Stimulated activated naive CD4-positive, alpha-beta T cell (primary cell): Measurements from ENCODE around the gene FXYD3.
A peak's percentile ranks its signal among the peaks of the same experiment; 100 is the strongest.
"Not testable (repeated sequence)": the region's sequence is repeated elsewhere in the genome, so short reads cannot be mapped to it uniquely, and the experiment has no call there.

Source experiments
- DNase-seq, 6 experiments: peaks; one replicate each; lab custom pipeline; 2025; lab: John Stamatoyannopoulos, UW

Gene FXYD3

GRCh38 chr19:35086455-35086854 lies 29.2 kb upstream of the FXYD3 start:
- no peak for DNase-seq

DNA sequence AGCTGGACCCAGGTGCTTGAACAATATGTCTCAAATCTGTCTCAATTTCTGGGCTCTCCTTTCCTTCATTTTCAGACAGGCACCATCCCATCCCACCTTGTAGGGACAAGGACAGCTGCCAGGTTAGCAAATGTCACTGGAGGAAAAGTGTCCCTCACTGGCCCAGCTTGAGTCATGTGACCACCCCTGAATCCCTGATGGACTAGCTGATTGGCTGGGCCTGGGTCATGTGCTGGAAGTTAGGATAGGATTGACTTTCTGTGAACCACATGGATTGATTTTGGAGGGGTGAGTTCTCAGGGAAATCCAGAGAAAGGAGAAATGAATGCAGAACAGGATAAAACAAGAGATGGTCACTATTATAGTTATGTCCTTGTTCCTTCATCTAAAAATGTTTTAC lies 28.2 kb upstream of the FXYD3 start:
- DNase-seq = no peak

DNA sequence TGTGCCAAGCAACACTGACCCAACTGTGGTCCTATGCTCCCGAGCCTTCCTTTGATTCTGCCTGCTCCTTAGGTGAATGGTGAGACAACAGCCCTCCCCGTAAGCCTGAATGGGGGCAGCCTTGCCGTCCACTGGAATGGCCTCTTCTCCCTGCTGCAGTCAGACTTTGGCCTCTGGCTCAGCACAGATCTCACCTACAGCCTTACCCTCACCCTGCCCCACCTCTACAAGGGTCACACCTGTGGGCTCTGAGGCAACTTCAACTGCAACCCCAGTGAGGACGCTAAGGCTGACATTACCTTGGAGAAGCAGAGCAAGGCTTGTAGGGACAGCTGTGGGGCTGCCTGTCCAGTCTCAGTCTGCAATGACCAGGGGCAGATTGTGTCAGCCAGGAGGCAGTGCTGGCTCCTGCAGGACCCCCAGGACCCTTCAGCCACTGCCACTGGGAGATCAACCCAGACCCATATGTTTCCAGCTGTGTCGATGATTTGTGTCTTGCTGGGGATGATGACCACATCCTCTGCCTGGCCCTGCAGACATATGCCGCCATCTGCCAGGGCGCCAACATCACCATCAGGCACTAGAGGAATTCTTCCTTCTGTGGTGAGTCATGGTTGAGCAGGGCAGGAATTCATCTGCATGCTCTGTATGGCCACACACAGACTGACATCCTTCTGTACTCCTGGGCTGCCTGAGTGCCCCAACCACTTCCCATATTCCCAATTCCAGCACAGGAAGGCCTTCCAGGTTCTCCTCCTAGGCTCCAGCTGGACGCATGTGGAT lies 27.3 kb upstream of the FXYD3 start:
- DNase-seq = no peak

DNA sequence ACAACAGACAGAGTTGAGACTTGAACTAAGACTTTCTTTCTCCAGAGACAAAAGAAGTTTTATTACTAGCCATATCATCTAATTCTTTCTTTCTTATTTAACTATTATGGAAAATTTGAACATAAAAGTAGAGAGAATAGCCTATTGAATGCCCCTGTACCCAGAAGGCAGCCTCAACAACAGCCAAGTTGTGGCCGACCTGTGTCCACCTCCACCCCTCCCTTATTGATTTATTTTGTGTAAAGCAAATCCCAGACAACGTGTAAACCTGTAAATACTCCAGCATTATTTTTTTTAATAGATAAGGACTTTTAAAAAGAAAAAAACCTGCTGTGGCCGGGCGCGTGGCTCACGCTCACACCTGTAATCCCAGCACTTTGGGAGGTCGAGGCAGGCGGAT lies 26.1 kb upstream of the FXYD3 start:
- no peak for DNase-seq

- no peak for DNase-seq
Observed at GRCh38 chr19:35090160-35090505, 25.5 kb upstream of the FXYD3 start.

DNA sequence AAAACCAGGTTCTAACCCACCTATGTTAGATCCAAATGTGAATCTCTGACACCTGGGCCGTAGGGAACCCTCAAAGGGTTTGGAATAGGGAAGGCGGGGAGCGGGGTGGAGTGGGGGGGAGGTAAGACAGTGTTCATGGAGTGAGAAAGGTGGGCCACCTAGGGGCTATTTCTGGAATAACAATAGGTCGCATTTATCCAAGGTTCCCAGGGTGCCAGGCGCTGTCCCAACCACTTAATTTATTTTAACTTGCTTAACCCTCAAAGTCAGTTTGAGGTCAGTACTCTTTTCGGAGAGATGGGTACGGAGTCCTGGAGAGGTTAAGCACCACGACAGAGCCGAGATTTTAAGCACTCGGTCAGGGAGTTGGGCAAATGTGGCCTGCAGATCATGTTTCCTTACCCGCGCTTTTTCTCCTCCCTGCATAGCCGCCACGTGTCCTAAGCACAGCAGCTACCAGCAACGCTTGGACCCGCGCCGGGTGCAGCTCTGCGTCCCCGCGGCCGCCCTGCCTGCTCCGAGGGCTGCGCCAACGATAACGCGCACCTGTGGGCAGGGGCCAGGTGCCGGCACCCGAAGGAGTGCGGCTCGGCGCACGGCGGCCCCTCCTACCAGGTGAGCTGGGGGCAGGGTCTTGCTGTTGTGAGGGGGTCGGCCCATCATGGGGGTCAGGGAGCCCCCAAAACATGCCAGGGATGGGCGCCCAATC lies 25.0 kb upstream of the FXYD3 start:
- peak in 5 of 6 experiments; percentile 5 to 50 (median 15) for DNase-seq

GRCh38 chr19:35093430-35093829 lies 22.2 kb upstream of the FXYD3 start:
- no peak for DNase-seq

DNA sequence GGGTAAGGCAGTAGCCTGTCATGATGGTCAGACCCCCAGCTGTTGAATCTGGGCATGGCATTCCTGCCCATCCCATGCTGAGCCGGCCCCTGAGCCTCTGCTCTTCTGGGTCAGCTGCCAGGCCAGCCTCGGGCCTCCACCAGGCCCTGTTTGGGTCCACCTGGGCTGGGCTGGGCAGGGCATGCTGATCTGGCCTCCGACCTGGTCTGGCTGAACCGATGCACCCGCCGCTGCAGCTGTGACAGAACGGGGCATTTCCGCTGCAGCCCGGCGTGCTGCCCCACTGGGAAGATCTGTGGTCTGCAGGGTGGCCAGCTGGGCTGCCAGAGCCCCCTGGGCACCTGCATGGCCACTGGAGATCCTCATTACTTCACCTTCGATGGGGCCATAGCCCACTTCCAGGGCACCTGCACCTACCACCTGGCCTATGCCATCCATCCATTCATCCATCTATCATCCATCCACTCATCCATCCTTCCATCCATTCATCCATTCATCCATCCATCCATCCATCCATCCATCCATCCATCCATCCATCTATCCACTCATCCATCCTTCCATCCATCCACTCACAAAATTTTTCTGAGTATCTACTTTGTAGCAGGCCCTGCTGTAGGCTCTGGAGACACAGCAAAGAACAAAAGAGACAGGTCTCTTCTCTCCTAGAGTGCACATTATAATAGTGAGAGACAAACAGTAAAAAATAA lies 21.5 kb upstream of the FXYD3 start:
- no peak for DNase-seq

DNA sequence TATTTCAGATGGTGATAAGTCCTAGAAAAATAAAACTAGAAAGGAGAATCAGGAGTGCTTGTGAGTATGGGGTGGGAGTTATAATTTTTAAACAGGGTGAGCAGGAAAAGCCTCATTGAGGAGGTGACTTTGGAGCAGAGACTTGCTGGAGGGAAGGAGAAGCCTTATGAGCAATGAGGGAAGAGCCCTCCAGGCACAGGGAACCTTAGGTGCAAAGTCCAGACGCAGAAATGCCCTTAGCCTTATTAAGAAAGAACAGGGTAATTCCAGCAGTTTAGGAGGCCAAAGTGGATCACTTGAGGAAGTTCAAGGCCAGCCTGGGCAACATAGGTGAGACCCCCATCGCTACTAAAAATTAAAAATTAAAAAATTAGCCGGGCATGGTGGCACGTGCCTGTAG lies 21.0 kb upstream of the FXYD3 start:
- no peak for DNase-seq

DNA sequence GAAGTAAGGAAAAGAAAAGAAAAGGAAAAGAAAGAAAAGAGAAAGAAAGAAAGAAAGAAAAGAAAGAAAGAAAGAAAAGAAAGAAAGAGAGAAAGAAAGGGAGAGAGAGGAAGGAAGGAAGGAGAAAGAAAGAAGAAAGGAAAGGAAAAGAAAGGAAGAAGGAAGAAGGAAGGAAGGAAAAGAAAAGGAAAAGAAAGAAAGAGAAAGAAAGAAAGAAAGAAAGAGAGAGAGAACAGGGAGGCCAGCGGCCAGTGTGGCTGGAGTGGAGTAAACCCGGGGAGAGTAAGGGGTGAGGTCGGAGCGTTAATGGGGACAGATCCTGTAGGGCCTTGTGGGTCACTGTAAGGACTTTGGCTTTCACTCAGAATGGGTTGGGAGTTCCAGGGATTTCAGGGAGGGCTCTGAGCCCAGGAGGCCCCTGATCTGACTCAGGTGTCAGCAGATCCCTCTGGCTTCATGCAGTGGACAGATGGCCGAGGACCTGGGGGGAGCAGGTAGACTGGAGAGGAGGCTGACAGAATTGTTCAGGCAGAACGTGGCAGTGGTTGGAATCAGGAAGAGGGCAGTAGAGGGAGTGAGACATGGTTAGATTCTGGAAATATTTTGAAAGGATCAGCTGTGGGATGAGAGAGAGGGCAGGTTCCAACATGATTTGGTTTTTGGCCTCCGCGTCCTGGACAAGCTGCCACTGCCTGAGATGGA lies 19.8 kb upstream of the FXYD3 start:
- no peak for DNase-seq

- no peak for DNase-seq
Observed at GRCh38 chr19:35098413-35099049, 17.1 kb upstream of the FXYD3 start.

- DNase-seq = no peak
Observed at GRCh38 chr19:35099155-35099896, 16.3 kb upstream of the FXYD3 start.

GRCh38 chr19:35099897-35100275 lies 15.7 kb upstream of the FXYD3 start:
- no peak for DNase-seq

DNA sequence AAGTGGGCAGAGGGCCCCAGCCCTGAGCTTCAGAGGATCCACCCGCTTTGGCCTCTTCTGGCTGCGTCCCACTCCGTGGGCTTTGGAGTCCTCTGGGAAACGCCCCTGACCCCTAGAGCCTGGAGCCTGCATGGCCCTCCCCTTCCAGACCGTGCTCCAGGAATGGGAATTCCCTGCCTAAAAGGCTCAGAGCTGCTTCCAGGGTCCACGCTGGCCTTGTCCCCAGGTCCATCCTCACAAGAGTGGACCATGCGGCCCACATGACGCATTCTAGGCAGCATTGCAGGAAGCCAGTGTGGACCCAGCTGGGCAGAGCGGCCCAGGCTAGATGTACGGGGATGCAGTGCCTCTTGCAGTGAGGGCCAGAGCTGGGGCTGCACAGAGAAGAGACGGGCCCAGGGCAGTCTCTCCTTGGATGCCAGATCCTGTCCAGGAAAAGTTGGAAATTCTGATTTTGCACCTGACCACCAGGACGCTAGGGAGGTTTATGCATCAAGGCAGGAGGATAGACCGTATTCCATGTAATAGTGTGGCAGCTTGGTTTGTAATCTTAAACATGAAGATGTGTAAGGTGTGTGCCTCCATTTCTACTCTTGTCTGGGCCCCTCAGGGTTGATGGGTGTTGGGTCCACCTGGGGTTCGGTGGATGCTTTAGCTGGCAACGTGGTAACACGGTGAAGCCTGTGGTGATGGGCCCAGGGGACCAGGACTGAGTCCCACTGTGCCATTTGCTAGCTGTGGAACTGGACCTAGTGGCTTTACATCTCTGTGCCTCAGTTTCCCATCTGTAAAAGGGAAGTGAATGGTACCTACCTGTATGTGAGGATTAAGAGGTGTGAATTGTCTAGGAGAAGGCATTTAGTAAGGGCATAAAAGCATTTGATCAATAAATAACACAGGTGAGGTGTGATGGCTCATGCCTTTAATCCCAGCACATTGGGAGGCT lies 14.8 kb upstream of the FXYD3 start:
- no peak for DNase-seq

DNA sequence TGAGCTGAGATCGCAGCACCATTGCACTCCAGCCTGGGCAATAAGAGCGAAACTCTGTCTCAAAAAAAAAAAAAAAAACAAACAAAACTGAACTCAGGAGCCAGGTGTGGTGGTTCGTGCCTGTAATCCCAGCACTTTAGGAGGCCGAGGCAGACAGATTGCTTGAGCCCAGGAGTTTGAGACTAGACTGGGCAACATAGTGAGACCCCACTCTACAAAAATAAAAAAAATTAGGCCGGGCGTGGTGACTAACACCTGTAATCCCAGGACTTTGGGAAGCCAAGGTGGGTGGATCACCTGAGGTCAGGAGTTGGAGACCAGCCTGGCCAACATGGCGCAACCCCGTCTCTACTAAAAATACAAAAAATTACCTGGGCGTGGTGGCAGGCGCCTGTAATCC lies 13.7 kb upstream of the FXYD3 start:
- not testable (repeated sequence) for DNase-seq

GRCh38 chr19:35103614-35104013 lies 12.0 kb upstream of the FXYD3 start:
- DNase-seq = not testable (repeated sequence)

DNA sequence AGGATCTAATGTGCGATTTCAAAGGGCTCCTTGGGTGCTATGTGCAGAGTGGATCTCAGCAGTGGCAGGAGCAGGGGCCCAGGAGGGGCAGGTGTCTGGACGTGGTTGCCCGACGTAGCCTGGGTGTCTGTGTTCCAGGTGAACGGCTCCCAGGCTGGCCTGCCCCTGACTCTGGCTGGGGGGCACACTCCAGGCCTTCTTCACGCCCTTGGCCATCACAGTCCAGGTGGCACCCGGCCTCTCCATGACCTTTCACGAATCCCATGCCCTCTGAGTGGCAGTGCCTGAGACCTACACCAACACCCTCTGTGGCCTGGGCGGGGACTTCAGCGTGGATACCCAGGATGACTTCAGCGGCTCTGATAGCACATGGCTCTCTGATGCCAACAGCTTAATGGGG lies 11.3 kb upstream of the FXYD3 start:
- no peak for DNase-seq

GRCh38 chr19:35105047-35105410 lies 10.6 kb upstream of the FXYD3 start:
- DNase-seq = no peak

GRCh38 chr19:35105411-35106290 lies 10.0 kb upstream of the FXYD3 start:
- no peak for DNase-seq
